ENCODE measurements around the gene SEC16A. TPM values are rescaled to one million over a fixed set of nuclear protein-coding genes. Genes with fewer than 3 reads are reported as not detected.

The SEC16A gene
- total RNA-seq, 8 experiments from 2014 or later: 21.8 to 59.1 (median 35.0) TPM

DNA sequence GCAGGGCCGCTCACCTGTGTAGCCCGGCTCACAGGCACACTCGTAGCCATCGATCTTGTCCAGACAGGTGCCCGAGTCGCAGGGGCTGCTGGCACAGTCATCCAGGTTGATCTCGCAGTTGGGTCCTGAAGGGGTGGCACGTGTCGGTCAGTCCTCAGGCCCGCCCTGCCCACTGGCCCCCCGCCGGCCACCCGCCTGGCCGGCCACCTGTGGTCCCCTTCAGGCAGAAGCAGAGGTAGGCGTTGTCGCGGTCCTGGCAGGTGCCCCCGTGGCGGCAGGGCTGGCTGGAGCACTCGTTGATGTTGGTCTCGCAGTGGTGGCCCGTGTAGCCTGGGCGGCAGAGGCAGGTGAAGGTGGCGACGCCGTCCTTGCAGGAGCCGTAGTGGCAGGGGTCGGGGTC is 32.4 kb upstream of the SEC16A start:
- WGBS, 10 experiments: 100% methylated on average over 2 of the region's 28 CpGs; no CpG with 5 or more reads in 9 of the 10 experiments
- Histone ChIP-seq H3K4me1 (replicated peaks in 1 of 2) (peaks cover 22 to 23% of the 10 kb centered on the region in 2 donors), H3K4me3 (no peak overlapping the region), H3K27ac (no peak overlapping the region)
- no peak for ATAC-seq (replicated peaks in 6 of 8)
- in situ Hi-C loops (cut with MboI; ENCODE audit: low pct_unique_long_range_greater_than_20kb in 2 of 9, low sequenced_read_pairs in 9 of 9, unreplicated experiment in 9 of 9): no loop called here

DNA sequence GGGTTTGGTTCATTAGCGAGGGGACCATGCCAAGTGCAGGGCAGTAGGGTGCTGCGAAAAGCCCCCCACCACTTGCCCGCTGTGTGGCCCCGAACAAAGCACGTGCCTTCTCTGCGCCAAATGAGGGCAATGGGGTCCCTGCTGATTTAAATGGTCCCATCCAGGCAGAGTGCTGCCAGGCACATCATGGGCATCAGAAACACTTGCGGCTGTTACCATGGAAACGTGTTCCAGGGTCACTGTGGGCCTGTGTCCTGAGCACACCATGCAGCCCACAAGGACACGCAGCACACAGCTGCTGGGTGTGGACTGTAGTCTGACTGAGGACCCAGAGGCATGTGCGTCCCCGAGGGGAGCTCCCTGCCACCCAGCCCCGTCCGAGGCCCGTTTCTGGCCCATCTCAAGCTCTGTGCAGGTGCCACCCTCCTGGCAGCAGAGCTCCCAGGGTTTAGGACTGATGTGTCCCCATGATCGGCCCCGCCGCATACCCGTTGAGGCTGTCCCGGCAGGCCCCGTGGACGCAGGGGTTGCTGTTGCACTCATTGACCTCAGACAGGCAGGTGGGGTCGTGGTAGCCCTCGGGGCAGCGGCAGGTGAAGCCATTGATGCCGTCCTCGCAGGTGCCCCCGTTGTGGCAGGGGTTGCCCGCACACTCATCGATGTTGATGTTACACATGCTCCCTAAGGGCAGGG is 31.3 kb upstream of the SEC16A start:
- in situ Hi-C loops (cut with MboI; ENCODE audit: low pct_unique_long_range_greater_than_20kb in 2 of 9, low sequenced_read_pairs in 9 of 9, unreplicated experiment in 9 of 9): no loop called here
- H3K4me3 ChIP-seq: no peak overlapping the region
- H3K4me1 ChIP-seq (replicated peaks in 1 of 2): peaks cover 16 to 23% of the 10 kb centered on the region in 2 donors
- ATAC-seq (replicated peaks in 6 of 8): no peak
- 80 to 100% (median 95%) methylated on average over 1 to 8 of the region's 29 CpGs; no CpG with 5 or more reads in 4 of the 10 experiments for WGBS, 10 experiments
- H3K27ac ChIP-seq: no peak overlapping the region

DNA sequence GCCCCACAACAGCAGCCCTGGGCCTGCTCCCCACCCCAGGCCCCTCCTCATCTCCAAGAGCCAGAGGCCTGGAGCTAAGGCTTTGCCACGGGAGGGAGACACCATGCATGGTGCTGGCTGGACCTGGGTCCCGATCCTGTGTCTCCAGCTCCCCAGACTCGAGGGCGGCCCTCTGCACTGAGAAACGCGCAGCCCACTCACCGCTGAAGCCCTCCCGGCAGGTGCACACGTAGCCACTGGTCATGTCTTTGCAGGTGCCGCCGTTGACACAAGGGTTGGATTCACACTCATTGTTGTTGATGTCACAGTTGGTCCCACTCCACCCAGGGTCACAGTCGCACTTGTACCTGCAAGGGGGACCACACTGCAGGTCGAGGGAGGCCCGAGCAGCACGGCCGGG is 30.4 kb upstream of the SEC16A start:
- H3K4me3 ChIP-seq: no peak overlapping the region
- H3K4me1 ChIP-seq (replicated peaks in 1 of 2): peaks cover 16 to 23% of the 10 kb centered on the region in 2 donors
- in situ Hi-C loops (cut with MboI; ENCODE audit: low pct_unique_long_range_greater_than_20kb in 2 of 9, low sequenced_read_pairs in 9 of 9, unreplicated experiment in 9 of 9): no loop called here
- ATAC-seq (replicated peaks in 6 of 8): no peak
- H3K27ac ChIP-seq: no peak overlapping the region
- 97 to 100% methylated on average over 2 to 5 of the region's 16 CpGs; no CpG with 5 or more reads in 8 of the 10 experiments for WGBS, 10 experiments

DNA sequence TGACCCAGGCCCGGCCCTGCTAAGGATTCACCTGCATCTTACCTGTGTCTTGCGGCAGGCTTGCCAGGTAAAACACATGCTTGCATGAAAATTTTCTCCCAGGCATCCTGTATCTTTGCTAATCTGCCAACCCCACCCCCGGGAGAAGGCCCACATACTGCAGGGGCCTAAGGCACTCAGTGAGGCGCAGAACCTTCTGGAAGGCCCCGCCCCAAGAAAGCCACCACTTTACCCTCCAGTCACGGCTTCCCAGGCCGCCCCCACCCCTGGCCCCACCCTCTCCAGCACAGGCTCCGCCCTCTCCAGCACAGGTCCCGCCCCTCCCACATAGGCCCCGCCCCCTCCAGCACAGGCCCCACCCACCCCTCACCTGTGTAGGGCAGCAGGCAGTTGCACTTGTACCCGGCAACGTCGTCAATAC is 29.8 kb upstream of the SEC16A start:
- peaks cover 16 to 23% of the 10 kb centered on the region in 2 donors for H3K4me1 ChIP-seq (replicated peaks in 1 of 2)
- WGBS, 10 experiments: 80 to 100% (median 83%) methylated on average over 1 of the region's 13 CpGs; no CpG with 5 or more reads in 7 of the 10 experiments
- in situ Hi-C loops (cut with MboI; ENCODE audit: low pct_unique_long_range_greater_than_20kb in 2 of 9, low sequenced_read_pairs in 9 of 9, unreplicated experiment in 9 of 9): no loop called here
- peak overlapping the region in 1 of 2 donors; percentile 27 for H3K27ac ChIP-seq
- no peak overlapping the region for H3K4me3 ChIP-seq
- ATAC-seq (replicated peaks in 6 of 8): peak in 7 of 8 experiments; percentile 5 to 41 (median 29)

DNA sequence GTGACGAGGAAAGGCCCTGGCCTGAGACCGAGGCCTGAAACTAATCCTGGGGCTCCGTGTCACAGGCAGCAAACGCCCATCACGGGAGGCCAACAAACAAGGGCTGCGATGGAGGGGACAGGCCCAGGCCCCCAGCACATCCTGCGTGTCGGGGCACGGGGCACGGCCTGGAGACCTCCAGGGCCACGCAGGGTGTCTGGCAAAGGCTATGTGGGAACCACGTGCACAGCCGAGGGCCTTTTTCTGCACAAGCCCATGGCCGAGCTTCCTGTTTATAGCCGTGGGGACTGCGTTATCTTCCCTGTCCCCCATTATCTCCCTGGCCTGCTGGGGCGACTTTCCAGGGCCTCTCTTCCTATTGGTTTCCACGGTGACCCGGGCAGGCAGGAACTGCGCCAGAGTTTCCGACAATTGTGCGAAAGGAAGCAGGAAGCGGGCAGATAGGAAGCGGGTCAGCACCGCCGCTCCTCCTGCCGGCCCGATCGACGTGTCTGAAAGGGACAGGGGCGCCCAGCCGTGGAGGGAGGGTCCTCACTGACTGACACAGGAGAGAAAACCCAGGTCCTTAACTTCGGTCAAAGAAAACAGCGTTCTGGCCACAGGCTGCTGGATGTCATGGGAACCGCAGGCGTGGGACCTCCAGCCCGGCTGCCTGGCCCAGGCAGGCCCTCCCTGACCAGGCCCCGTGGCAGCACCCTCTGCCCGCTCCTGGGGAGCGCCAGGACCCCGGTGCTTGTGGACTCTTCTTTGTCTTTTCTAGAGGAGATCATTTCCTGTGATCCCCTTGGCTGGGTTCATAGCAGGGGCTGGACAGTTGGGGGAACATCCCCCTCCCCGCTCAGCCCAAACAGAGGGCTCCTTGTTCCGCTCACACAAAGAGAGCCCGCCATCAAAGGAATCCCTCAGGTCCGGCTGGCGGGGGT is 29.1 kb upstream of the SEC16A start:
- in situ Hi-C loops (cut with MboI; ENCODE audit: low pct_unique_long_range_greater_than_20kb in 2 of 9, low sequenced_read_pairs in 9 of 9, unreplicated experiment in 9 of 9): no loop called here
- WGBS, 10 experiments: 80 to 100% (median 100%) methylated on average over 1 to 14 of the region's 46 CpGs; no CpG with 5 or more reads in 5 of the 10 experiments
- Histone ChIP-seq H3K4me1 (replicated peaks in 1 of 2) (peaks cover 10 to 23% of the 10 kb centered on the region in 2 donors), H3K27ac (peak overlapping the region in 1 of 2 donors; percentile 27), H3K4me3 (no peak overlapping the region)
- ATAC-seq (replicated peaks in 6 of 8): peak in 5 of 8 experiments; percentile 48 to 68 (median 51)

DNA sequence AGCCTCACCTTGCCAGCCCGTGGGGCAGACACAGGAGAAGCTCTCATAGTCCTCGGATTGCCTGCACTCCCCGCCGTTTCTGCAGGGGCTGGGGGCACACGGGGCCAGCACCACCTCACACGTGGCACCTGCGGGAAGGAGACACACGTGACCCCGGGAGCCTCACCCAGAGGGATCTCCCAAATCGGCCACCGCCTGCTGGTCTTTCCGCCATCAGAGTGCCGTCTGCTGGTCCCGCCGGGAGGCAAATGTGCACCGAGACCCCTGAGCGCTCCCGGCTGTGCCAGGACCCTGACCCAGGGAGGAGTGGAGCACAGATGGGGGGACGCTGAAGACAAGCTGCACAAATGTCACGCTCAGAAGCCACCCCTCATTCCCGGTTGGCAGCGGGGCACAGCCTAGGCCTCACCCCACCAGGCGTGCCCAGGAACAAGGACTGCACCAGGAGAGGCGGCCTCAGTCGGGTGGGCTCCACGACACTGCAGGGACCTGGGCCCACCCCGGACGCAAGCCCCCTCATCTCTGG is 28.4 kb upstream of the SEC16A start:
- ATAC-seq (replicated peaks in 6 of 8): no peak
- 100% methylated on average over 2 of the region's 28 CpGs; no CpG with 5 or more reads in 9 of the 10 experiments for WGBS, 10 experiments
- in situ Hi-C loops (cut with MboI; ENCODE audit: low pct_unique_long_range_greater_than_20kb in 2 of 9, low sequenced_read_pairs in 9 of 9, unreplicated experiment in 9 of 9): no loop called here
- peak overlapping the region in 1 of 2 donors; percentile 22 for H3K27ac ChIP-seq
- H3K4me1 ChIP-seq (replicated peaks in 1 of 2): peaks cover 5 to 17% of the 10 kb centered on the region in 2 donors
- no peak overlapping the region for H3K4me3 ChIP-seq

DNA sequence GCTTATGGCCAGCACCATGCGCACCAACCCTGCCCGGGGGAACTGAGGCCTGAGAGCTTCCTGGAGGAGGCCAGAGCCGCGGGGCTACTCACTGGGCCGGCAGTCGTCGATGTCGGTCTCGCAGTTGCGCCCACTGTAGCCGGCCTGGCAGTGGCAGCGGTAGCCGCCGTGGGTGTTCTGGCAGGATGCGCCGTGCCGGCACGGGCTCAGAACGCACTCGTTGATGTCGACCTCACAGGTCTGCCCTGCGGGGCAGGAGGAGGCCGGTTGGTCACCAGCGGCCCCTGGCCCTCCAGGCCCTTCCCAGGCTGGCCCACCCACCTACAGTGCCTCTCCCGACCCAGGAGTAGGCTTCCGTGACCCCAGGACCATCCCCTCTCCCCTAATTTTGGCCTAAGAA is 27.7 kb upstream of the SEC16A start:
- peaks cover 0 to 11% of the 10 kb centered on the region in 2 donors for H3K4me1 ChIP-seq (replicated peaks in 1 of 2)
- ATAC-seq (replicated peaks in 6 of 8): no peak
- no peak overlapping the region for H3K4me3 ChIP-seq
- WGBS, 10 experiments: 67 to 100% (median 96%) methylated on average over 1 to 9 of the region's 26 CpGs; no CpG with 5 or more reads in 7 of the 10 experiments
- no peak overlapping the region for H3K27ac ChIP-seq
- in situ Hi-C loops (cut with MboI; ENCODE audit: low pct_unique_long_range_greater_than_20kb in 2 of 9, low sequenced_read_pairs in 9 of 9, unreplicated experiment in 9 of 9): no loop called here

DNA sequence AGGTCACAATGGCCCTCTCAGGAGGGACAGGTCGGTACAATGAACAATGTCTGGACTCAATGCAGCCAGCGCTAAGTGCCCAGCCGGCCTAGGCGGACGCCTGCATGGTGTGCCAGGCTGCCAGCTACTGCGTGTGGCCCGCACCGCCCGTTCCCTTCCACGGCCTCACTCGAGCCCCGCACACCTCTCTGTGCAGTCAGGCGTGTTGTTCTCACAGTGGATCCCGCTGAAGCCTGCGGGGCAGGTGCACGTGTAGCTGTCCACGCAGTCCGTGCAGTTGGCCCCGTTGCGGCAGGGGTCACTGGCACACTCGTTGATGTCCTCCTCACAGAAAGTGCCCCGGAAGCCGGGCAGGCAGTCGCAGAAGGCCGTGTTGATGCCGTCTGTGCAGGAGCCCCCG is 26.7 kb upstream of the SEC16A start:
- Histone ChIP-seq H3K4me1 (replicated peaks in 1 of 2) (peaks cover 0 to 11% of the 10 kb centered on the region in 2 donors), H3K27ac (no peak overlapping the region), H3K4me3 (no peak overlapping the region)
- in situ Hi-C loops (cut with MboI; ENCODE audit: low pct_unique_long_range_greater_than_20kb in 2 of 9, low sequenced_read_pairs in 9 of 9, unreplicated experiment in 9 of 9): loop anchor here in 1 of 9 experiments (10.0 kb wide), 1 partner anchor 115 kb away; no protein-coding TSS in a partner anchor
- no peak for ATAC-seq (replicated peaks in 6 of 8)
- 95 to 100% (median 100%) methylated on average over 3 to 6 of the region's 27 CpGs; no CpG with 5 or more reads in 7 of the 10 experiments for WGBS, 10 experiments

GRCh38 chr9:136508729-136509500 is 26.1 kb upstream of the SEC16A start:
- 83 to 95% (median 90%) methylated on average over 5 to 13 of the region's 37 CpGs; no CpG with 5 or more reads in 6 of the 10 experiments for WGBS, 10 experiments
- in situ Hi-C loops (cut with MboI; ENCODE audit: low pct_unique_long_range_greater_than_20kb in 2 of 9, low sequenced_read_pairs in 9 of 9, unreplicated experiment in 9 of 9): loop anchor here in 1 of 9 experiments (10.0 kb wide), 1 partner anchor 116 kb away; no protein-coding TSS in a partner anchor
- no peak overlapping the region for H3K4me3 ChIP-seq

GRCh38 chr9:136507992-136508375 is 25.1 kb upstream of the SEC16A start:
- ATAC-seq (replicated peaks in 6 of 8): no peak
- H3K4me1 ChIP-seq (replicated peaks in 1 of 2): peaks cover 0 to 11% of the 10 kb centered on the region in 2 donors
- in situ Hi-C loops (cut with MboI; ENCODE audit: low pct_unique_long_range_greater_than_20kb in 2 of 9, low sequenced_read_pairs in 9 of 9, unreplicated experiment in 9 of 9): loop anchor here in 1 of 9 experiments (10.0 kb wide), 1 partner anchor 117 kb away; no protein-coding TSS in a partner anchor
- no peak overlapping the region for H3K27ac ChIP-seq
- no peak overlapping the region for H3K4me3 ChIP-seq
- WGBS, 10 experiments: 92 to 100% (median 100%) methylated on average over 2 to 8 of the region's 23 CpGs; no CpG with 5 or more reads in 7 of the 10 experiments

More at GRCh38 chr9:136508729-136509500, 26.1 kb upstream of the SEC16A start:
- peaks cover 0 to 11% of the 10 kb centered on the region in 2 donors for H3K4me1 ChIP-seq (replicated peaks in 1 of 2)
- no peak overlapping the region for H3K27ac ChIP-seq
- ATAC-seq (replicated peaks in 6 of 8): no peak

- in situ Hi-C loops (cut with MboI; ENCODE audit: low pct_unique_long_range_greater_than_20kb in 2 of 9, low sequenced_read_pairs in 9 of 9, unreplicated experiment in 9 of 9): loop anchor here in 1 of 9 experiments (10.0 kb wide), 1 partner anchor 117 kb away; no protein-coding TSS in a partner anchor
- ATAC-seq (replicated peaks in 6 of 8): no peak
- WGBS, 10 experiments: 100% methylated on average over 4 of the region's 28 CpGs; no CpG with 5 or more reads in 9 of the 10 experiments
These were observed 24.6 kb upstream of the SEC16A start for GRCh38 chr9:136507221-136507991.

More at GRCh38 chr9:136507221-136507991, 24.6 kb upstream of the SEC16A start:
- peaks cover 0 to 9% of the 10 kb centered on the region in 2 donors for H3K4me1 ChIP-seq (replicated peaks in 1 of 2)
- H3K27ac ChIP-seq: no peak overlapping the region
- H3K4me3 ChIP-seq: no peak overlapping the region

Measured in motor neuron (in vitro differentiated cells).